Neural progenitor cell (in vitro differentiated cells): Measurements from ENCODE around the gene KRT73.

ENCODE experiments used
- CTCF ChIP-seq: fragments of 200-600 bp; sonication (generic); IDR thresholded peaks from 2 replicates; pipeline ENCODE4 v1.5.1; 2017; ENCODE audit warnings: antibody characterized with exemption, mild to moderate bottlenecking
- EZH2 ChIP-seq: fragments of 200-600 bp; sonication (generic); IDR thresholded peaks from 2 replicates; pipeline ENCODE4 v1.6.1; 2017; ENCODE audit warnings: antibody characterized with exemption, mild to moderate bottlenecking, moderate library complexity
- EZH2phosphoT487 ChIP-seq: fragments of 200-600 bp; sonication (generic); IDR thresholded peaks from 2 replicates; pipeline ENCODE4 v1.6.1; 2017; ENCODE audit warnings: antibody characterized with exemption

DNA sequence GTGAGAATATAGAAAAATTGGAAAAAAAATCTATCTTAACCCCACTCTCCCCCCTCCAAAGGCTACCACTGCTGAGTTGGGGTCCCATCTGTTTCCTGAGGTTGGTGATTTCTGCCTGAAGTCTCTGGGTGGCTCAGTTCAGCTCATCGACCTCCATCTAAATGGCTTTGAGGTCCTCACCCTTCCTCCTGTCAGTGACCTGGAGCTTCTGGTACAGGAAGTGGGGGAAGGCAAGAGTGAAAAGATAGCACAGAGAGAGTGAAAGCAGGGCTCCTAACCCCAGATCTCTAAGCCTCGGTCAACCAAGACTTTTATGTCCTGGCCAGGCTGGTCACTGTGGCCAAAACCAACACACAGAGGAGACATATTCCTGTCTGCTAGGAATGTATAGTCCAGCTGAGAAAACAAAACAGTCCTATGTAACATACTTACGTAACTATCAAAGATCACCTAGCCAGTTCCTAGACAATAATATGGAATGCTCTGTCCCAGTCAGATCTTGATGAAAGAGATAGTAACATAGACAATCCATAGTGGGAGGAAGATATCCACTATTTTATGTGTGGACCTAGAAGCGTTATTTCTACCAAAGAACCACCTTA is 12.3 kb upstream of the KRT73 start:
- no peak for TF ChIP-seq CTCF
- no peak for TF ChIP-seq EZH2
- TF ChIP-seq EZH2phosphoT487 = no peak
